HUES6 (cell line): Measurements from ENCODE around the gene BAG3.
"Not testable (repeated sequence)": the region's sequence is repeated elsewhere in the genome, so short reads cannot be mapped to it uniquely, and the experiment has no call there.

Experiments used
- H3K27ac ChIP-seq: 2 replicates; pipeline ENCODE4 v1.7.0; 2013; ENCODE audit warnings: low read depth, mild to moderate bottlenecking, low read length, inconsistent platforms
- H3K27me3 ChIP-seq: 2 replicates; pipeline ENCODE4 v1.6.1; 2013; ENCODE audit warnings: low read length; ENCODE audit not compliant: control insufficient read depth, insufficient read depth
- H3K36me3 ChIP-seq: 2 replicates; pipeline ENCODE4 v1.6.1; 2013; ENCODE audit warnings: low read length; ENCODE audit not compliant: control insufficient read depth, insufficient read depth
- H3K4me1 ChIP-seq: 2 replicates; pipeline ENCODE4 v1.6.1; 2013; ENCODE audit warnings: low read length; ENCODE audit not compliant: control insufficient read depth, insufficient read depth
- H3K4me3 ChIP-seq: 2 replicates; pipeline ENCODE4 v1.5.1; 2013; ENCODE audit warnings: low read depth, low read length
- H3K9ac ChIP-seq: one replicate; pipeline ENCODE4 v1.6.1; 2013; ENCODE audit warnings: mild to moderate bottlenecking, low read length
- H3K9me3 ChIP-seq: 2 replicates; pipeline ENCODE4 v1.6.1; 2013; ENCODE audit warnings: low read depth, low read length; ENCODE audit not compliant: control insufficient read depth, insufficient read depth

The BAG3 gene

GRCh38 chr10:119701861-119702260 is 50.7 kb downstream of the BAG3 start:
- no peak overlapping the region for H3K4me3 ChIP-seq
- H3K27ac ChIP-seq = no peak overlapping the region
- peaks cover 7% of the 10 kb centered on the region for H3K4me1 ChIP-seq

GRCh38 chr10:119702583-119702982 is 51.4 kb downstream of the BAG3 start:
- Histone ChIP-seq H3K4me1 (peaks cover 7% of the 10 kb centered on the region), H3K9me3 (peaks cover 17% of the 10 kb centered on the region), H3K36me3 (no peaks in the 10 kb centered on the region), H3K4me3 (no peak overlapping the region), H3K9ac (no peak overlapping the region), H3K27me3 (no peaks in the 10 kb centered on the region), H3K27ac (no peak overlapping the region)

More at GRCh38 chr10:119701861-119702260, 50.7 kb downstream of the BAG3 start:
- H3K9ac ChIP-seq = no peak overlapping the region
- peaks cover 10% of the 10 kb centered on the region for H3K9me3 ChIP-seq
- no peaks in the 10 kb centered on the region for H3K27me3 ChIP-seq
- no peaks in the 10 kb centered on the region for H3K36me3 ChIP-seq

GRCh38 chr10:119703903-119704508 is 52.8 kb downstream of the BAG3 start:
- Histone ChIP-seq H3K27me3 (no peaks in the 10 kb centered on the region), H3K36me3 (no peaks in the 10 kb centered on the region), H3K9ac (no peak overlapping the region), H3K4me1 (peaks cover 7% of the 10 kb centered on the region), H3K27ac (no peak overlapping the region), H3K4me3 (no peak overlapping the region), H3K9me3 (peaks cover 26% of the 10 kb centered on the region)

- no peak overlapping the region for H3K27ac ChIP-seq
- peaks cover 7% of the 10 kb centered on the region for H3K4me1 ChIP-seq
- H3K36me3 ChIP-seq = no peaks in the 10 kb centered on the region
- no peaks in the 10 kb centered on the region for H3K27me3 ChIP-seq
- H3K4me3 ChIP-seq = no peak overlapping the region
- H3K9ac ChIP-seq = no peak overlapping the region
- peaks cover 30% of the 10 kb centered on the region for H3K9me3 ChIP-seq
Measured at GRCh38 chr10:119705434-119705831, 54.3 kb downstream of the BAG3 start.

DNA sequence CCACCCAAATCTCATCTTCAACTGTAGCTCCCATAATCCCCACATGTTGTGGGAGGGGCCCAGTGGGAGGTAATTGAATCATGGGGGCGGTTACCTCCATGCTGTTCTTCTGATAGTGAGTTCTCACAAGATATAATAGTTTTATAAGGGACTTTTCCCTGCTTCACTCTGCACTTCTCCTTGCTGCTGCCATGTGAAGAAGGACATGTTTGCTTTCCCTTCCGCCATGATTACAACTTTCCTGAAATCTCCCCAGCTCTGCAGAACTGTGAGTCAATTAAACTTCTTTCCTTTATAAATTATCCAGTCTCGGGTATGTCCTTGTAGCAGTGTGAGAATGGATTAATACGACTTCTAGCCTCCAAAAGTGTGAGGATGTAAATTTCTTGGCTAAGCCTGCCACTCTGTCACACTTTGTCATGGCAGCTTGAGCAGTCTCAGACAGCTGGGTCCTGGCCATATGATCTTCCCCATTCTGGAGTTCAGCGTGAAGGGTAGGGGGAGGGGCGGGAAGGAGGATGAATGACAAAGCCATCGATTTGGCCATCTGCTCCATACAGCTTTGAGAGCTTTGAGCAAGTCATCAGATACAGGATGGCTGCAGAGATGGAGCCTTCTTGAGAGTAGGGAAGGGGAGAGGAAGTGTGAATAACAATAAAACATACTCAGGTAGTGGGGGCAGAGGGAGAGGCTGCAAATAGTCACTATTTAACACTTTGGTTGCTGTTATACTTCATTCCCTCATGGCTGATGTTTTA is 55.5 kb downstream of the BAG3 start:
- H3K9ac ChIP-seq = no peak overlapping the region
- no peaks in the 10 kb centered on the region for H3K36me3 ChIP-seq
- H3K4me3 ChIP-seq = no peak overlapping the region
- H3K27me3 ChIP-seq = no peaks in the 10 kb centered on the region
- H3K27ac ChIP-seq = no peak overlapping the region
- H3K9me3 ChIP-seq = peaks cover 40% of the 10 kb centered on the region
- H3K4me1 ChIP-seq = peaks cover 6% of the 10 kb centered on the region

GRCh38 chr10:119707331-119707730 is 56.2 kb downstream of the BAG3 start:
- peaks cover 40% of the 10 kb centered on the region for H3K9me3 ChIP-seq

GRCh38 chr10:119710935-119711334 is 59.8 kb downstream of the BAG3 start:
- not testable (repeated sequence) for H3K36me3 ChIP-seq, H3K27me3 ChIP-seq, H3K4me1 ChIP-seq, H3K9ac ChIP-seq, H3K4me3 ChIP-seq, H3K27ac ChIP-seq
- H3K9me3 ChIP-seq = peaks cover 39% of the 10 kb centered on the region

More at GRCh38 chr10:119707331-119707730, 56.2 kb downstream of the BAG3 start:
- not testable (repeated sequence) for H3K27me3 ChIP-seq, H3K9ac ChIP-seq, H3K4me1 ChIP-seq, H3K36me3 ChIP-seq, H3K4me3 ChIP-seq, H3K27ac ChIP-seq

DNA sequence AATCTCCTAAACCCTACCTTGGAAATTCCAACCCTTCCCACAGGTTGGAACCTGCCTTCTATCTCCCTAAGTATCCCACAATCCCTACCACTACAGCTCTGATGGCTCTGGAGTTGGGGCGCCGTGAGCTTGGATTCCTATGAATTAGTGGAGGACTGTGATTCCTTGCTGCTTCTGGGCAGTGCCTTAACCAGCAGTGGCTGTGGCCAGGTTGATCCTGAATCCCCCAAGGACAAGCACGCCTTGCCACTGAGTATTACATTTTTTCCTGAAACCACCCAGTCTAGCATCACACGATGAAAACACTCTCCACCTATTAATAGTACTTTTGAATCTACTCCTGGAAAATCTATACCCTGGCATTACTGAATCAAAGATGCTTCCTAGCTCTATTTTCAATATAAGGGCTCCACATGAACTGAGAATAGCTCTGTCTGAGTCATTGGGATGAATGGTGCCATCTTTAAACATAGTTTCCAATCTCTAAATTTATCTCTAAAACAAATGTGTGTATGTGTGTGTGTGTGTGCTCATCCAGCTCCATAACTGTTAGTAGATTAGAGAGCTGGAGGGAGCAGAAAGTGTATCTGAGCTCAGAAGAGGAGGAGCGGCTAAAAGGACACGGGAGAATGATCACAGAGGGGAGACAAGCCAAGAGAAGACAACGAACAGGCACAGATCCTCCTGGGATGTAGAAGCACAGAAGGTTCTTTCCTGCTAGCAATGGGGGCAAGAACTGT is 62.7 kb downstream of the BAG3 start:
- Histone ChIP-seq H3K27me3 (no peaks in the 10 kb centered on the region), H3K9me3 (peaks cover 14% of the 10 kb centered on the region), H3K36me3 (no peaks in the 10 kb centered on the region), H3K27ac (no peak overlapping the region), H3K4me1 (peaks cover 5% of the 10 kb centered on the region; the same call in 1 of the 2 replicates), H3K9ac (no peak overlapping the region), H3K4me3 (no peak overlapping the region)

DNA sequence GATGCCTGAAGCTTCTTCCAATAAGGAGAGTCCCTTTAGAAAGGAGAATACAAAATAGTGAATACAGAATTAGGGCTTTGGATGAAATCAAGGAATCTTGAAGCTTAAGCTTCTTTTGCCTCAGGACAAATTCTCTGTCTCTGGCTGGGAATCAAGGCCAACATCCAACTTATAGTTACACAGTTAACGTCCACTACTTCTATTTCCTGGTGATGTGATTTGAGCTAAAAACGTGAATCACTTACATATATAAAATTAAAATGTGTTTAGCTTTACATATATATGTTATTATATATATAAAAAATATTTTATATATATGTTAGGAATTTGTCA is 63.3 kb downstream of the BAG3 start:
- peaks cover 5% of the 10 kb centered on the region; the same call in 1 of the 2 replicates for H3K4me1 ChIP-seq
- peaks cover 14% of the 10 kb centered on the region for H3K9me3 ChIP-seq
- no peaks in the 10 kb centered on the region for H3K27me3 ChIP-seq
- H3K4me3 ChIP-seq = no peak overlapping the region
- no peak overlapping the region for H3K27ac ChIP-seq
- no peaks in the 10 kb centered on the region for H3K36me3 ChIP-seq
- no peak overlapping the region for H3K9ac ChIP-seq

DNA sequence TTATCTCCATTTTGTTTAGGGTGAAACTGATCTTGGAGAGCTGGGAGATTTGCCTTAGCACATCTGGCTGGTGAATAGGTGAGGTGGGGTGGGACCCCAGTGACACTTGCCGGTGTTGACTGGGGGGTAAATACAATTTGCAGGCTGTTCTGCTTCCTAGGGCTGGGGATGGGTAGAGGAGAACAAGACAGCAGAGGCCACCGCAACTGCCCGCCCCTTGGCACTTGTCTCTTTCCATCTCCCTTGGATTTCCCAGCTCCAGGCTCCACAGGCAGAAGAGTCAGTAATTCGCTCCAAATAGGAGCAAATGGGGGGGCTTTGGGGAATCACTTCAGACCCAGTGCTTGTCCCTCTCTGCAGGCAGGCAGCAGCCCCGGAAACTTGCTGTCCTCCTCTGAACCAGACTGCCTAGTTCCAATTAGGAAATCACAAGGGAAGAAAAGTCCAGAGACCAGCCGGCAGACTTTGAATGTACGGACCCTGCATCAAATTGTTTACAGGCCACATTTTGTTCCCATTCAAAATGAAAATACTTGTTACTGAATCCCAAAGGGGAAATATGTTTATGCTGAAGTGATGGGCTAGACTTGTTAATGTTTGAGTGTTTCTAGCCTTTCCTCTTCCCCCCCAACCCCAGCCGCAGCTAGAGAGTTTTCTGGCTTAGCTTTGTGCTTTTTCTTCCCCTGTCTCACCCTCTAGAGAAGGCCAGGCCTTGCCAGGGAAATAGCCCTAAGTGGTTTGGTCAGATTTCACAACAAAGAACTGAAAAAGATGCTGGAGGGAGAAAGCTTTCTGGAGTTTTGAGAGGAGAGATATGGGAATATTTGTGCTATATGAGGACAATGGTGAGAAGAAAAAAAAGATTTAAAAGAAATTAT is 64.7 kb downstream of the BAG3 start:
- Histone ChIP-seq H3K27ac (no peak overlapping the region), H3K9ac (no peak overlapping the region), H3K36me3 (no peaks in the 10 kb centered on the region), H3K4me3 (no peak overlapping the region), H3K4me1 (peaks cover 5% of the 10 kb centered on the region; the same call in 1 of the 2 replicates), H3K27me3 (no peaks in the 10 kb centered on the region), H3K9me3 (peaks cover 17% of the 10 kb centered on the region)
